HG02943 (cell line): ENCODE measurements around the gene C19orf25.

ENCODE experiments used
- ATAC-seq: cut with Tn5 transposase; IDR thresholded peaks from one replicate; pipeline ENCODE4 v1.9.1; 2021; ENCODE audit warnings: mild to moderate bottlenecking, low read depth, moderate library complexity; ENCODE audit not compliant: unreplicated experiment

Gene C19orf25

GRCh38 chr19:1435378-1435989 lies 43.5 kb downstream of the C19orf25 start:
- ATAC-seq, result no peak

DNA sequence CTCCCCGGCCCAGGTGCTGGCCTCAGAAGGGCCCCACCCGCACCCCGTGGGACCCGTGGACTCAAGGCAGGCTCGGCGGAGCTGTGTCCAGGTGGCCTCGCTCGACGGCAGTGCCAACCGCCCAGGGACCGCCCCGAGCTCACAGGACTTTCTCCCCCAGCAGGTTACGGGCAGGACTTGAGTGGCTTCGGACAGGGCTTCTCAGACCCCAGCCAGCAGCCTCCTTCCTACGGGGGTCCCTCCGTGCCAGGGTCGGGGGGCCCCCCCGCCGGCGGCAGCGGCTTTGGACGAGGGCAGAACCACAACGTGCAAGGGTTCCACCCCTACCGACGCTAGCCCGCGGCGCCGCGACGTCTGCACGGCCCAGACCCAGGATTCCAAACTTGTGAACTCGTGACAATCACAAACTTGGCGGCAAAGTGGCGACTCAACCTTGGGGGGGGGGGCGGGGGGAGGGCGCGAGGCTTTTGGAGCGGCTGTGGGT lies 44.4 kb downstream of the C19orf25 start:
- no peak for ATAC-seq

- ATAC-seq, result no peak
These were observed 45.0 kb downstream of the C19orf25 start for GRCh38 chr19:1434040-1434366.

- no peak for ATAC-seq
These were observed 45.6 kb downstream of the C19orf25 start for GRCh38 chr19:1433119-1434039.

GRCh38 chr19:1432507-1432887 lies 46.5 kb downstream of the C19orf25 start:
- no peak for ATAC-seq

GRCh38 chr19:1431759-1432506 lies 47.1 kb downstream of the C19orf25 start:
- ATAC-seq, result no peak

DNA sequence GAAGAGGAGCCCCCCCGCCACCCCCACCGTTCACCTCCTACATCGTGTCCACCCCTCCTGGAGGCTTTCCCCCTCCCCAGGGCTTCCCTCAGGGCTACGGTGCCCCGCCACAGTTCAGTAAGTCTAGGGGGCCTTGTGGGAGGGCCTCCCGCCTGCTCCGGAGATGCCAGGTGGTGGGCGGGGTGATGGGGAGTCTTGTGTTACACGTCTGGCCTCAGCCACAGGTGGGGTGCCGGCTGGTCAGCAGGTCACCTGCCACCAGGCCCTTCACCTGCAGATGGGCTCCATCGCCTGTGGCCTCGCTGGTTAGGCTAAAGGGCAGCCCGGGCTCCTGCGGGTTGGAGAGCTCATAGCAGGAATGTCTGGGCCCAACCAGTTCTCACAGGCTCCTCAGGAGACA lies 48.8 kb downstream of the C19orf25 start:
- ATAC-seq, result no peak

- ATAC-seq, result no peak
These were observed 49.3 kb downstream of the C19orf25 start for GRCh38 chr19:1429750-1430149.

DNA sequence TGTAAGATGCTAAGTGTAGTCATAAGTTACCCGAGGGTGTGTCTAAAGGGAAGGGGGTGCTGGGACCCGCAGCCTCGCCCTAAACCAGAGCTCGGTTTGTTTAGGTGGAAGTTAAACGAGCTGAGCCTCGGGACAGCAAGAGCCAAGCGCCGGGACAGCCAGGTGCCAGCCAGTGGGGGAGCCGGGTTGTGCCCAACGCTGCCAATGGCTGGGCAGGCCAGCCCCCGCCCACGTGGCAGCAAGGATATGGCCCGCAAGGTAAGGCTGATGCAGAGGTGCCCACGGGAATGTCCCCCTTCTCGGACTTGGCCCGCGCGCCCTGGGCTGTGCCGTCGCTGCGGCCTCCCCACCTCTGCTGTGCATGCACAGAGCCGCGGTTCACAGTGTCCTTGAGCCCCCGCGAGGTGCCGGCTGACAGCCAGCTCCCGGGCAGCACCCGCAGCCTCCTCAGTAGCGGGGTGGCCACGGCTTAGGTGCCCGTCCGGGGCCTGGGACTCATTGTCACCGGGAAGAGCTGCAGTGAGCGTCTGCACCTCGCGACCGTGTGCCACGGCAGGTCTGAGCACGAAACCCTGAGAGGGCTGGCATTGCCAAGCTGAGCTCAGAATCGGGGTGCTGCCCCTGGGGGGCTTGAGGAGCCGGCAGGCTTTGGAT lies 50.1 kb downstream of the C19orf25 start:
- no peak for ATAC-seq

GRCh38 chr19:1427221-1427920 lies 51.6 kb downstream of the C19orf25 start:
- no peak for ATAC-seq

- ATAC-seq, result no peak
These were observed 52.3 kb downstream of the C19orf25 start for GRCh38 chr19:1426736-1427135.

DNA sequence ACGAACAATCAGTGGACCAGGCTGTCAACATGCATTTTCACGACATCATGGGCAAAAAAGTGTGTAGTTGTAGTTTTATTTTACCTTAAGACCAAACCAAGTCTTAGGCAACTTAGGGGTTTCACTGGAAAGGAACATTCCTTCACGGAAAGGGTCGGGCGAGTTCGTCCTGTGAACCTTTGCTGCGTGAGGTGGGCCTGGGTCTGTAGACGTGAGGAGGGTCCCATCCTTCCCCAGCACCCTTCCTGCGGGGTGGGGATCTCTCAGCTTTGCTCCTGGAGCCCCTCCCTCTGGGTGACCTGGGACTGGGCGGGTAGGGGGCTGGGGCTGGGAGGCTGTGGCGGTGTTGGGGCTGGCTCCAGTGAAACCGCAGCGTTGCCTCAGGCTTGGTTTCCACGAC lies 53.1 kb downstream of the C19orf25 start:
- ATAC-seq, result no peak

DNA sequence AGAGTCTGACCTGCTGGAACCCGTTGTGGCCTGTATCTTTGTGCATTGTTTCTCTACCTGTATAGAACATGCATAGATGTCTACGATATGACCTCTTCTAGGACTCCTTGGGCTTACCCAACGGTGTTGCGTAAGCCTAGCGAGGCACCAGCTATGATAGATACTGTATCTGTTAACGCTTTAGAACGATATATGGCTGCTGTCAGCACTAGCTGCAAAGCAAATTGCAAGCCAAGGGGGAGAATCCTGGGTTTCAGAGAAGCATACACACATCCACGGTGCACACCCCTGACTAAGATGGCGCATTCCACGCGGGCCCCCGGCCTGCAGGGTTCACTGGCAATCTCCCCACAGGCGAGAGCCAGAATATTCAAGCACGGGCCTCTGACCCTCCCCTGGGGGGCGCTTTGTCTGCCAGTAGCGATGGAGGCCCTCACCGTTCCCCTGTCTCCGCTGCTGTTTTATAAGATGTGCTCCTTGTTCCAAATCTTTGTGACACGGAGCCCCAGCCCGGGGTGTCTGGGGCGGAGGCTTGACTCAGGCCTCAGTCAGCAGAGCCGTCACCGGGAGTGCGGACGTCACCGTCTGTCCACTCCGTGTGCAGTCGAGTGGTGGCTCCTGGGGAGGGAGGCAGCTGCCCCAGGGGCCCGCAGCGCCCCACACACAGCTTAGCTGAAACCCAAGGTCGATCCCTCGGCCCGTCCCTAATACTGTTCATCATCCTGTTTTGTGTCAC lies 53.7 kb downstream of the C19orf25 start:
- ATAC-seq, result no peak

DNA sequence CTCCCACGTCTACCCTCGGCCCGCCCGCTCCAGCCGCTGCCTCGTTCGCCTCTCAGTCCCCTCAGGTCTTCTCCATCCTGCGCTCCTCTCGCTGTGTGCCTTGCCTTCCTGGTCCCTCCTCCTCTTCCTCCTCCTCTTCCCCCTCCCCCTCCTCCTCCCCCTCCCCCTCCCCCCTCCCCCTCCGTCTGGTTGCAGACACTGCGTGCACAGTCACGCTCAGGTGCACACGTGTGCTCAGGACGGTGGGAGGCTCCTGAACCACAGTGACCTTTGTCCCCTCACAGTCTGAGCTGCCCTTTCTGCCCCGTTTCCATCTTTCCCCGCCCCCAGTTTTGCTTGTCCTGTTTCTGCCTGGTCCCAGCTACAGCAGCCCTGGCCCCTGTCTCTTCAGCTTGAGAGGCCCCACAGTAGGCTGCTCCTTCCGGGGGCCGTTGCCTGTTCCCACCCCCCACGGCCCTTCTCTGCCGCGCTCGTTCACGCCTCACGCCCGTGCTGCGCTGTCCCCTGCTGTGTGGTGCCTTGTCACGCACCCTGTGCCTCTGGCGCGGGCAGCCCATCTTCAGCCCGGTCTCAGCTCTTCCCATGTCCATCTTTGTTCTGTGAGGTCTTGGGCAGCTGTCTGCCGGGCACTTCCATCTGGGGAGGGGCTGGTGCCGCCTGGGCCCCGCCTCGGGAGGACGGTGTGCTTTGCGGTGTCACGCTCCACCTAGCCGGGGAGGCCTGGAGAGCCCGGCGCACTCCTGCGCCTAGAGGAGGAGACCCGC lies 54.6 kb downstream of the C19orf25 start:
- no peak for ATAC-seq

GRCh38 chr19:1423436-1424191 lies 55.4 kb downstream of the C19orf25 start:
- no peak for ATAC-seq
